K562 (cell line): ENCODE results near the gene SPATA16. TPM values are rescaled to one million over a fixed set of nuclear protein-coding genes. Genes with fewer than 3 reads are reported as not detected.
A peak's percentile ranks its signal among the peaks of the same experiment; 100 is the strongest.

Experiments
- BDP1 ChIP-seq: IDR thresholded peaks from 3 replicates; pipeline ENCODE4 v1.6.1; 2011; ENCODE audit not compliant: insufficient read length, insufficient read depth
- KLF16 ChIP-seq: IDR thresholded peaks from 2 replicates; pipeline ENCODE4 v1.6.1; 2016; ENCODE audit warnings: antibody characterized with exemption
- NFRKB ChIP-seq: fragments of 450-650 bp; IDR thresholded peaks from 2 replicates; pipeline ENCODE4 v1.6.1; 2016; ENCODE audit warnings: low read depth
- PBX2 ChIP-seq, 2 experiments: IDR thresholded peaks in 1 of 2; conservative IDR thresholded peaks in 1 of 2; 2 replicates each; pipeline ENCODE4 v1.6.1; 2016; ENCODE audit warnings: low read depth in 2 of 2, mild to moderate bottlenecking in 1 of 2, missing compliant biosample characterization in 1 of 2, missing genetic modification characterization in 1 of 2, moderate library complexity in 1 of 2
- SMARCE1 ChIP-seq: fragments of 450-650 bp; IDR thresholded peaks from 2 replicates; pipeline ENCODE4 v1.7.1; 2016; ENCODE audit warnings: mild to moderate bottlenecking
- VEZF1 ChIP-seq: fragments of 200-800 bp; sonication (Bioruptor generic); IDR thresholded peaks from 2 replicates; pipeline ENCODE4 v1.6.1; 2017; ENCODE audit warnings: missing genetic modification characterization, missing compliant biosample characterization
- ZBTB11 ChIP-seq, 3 experiments: fragments of 200-800 bp in 1 of 3; fragments of 250-450 bp in 1 of 3; fragments of 450-650 bp in 1 of 3; sonication (Bioruptor Pico) in 1 of 3; sonication (Bioruptor generic) in 1 of 3; formaldehyde crosslinking in 1 of 3; IDR thresholded peaks; 2 replicates each; pipeline versions ENCODE4 v1.6.1 to v1.8.0; 2016 to 2022; ENCODE audit warnings: mild to moderate bottlenecking in 2 of 3, missing genetic modification characterization in 2 of 3, missing compliant biosample characterization in 1 of 3, moderate library complexity in 1 of 3
- ZNF318 ChIP-seq, 2 experiments: fragments of 450-650 bp; IDR thresholded peaks; 2 replicates each; pipeline ENCODE4 v1.6.1; 2016; ENCODE audit warnings: mild to moderate bottlenecking in 2 of 2, borderline replicate concordance in 1 of 2, low read depth in 1 of 2, moderate library complexity in 1 of 2
- polyA plus RNA-seq, 8 experiments: library from polyadenylated mRNA; depleted of rRNA in 4 of 8; stranded (reverse) in 5 of 8; unstranded in 3 of 8; fragments of >200 nt; fragmentation: Nextera tagmentation in 2 of 8; fragmentation: Illumina TruSeq in 1 of 8; extraction: Ambion mirVana in 2 of 8; extraction: Trizol in 1 of 8; gene quantifications; 2 replicates each; pipeline versions ENCODE4 v1.2.1 to v1.2.3, GENCODE V29; 2011 to 2014; ENCODE audit warnings: inconsistent platforms in 1 of 8, missing spikeins in 1 of 8
- total RNA-seq, 7 experiments: library from RNA; depleted of rRNA in 6 of 7; stranded (reverse); fragments of >200 nt in 6 of 7; fragmentation: Illumina TruSeq in 2 of 7; extraction: Trizol in 2 of 7; gene quantifications; 2 replicates each; pipeline versions ENCODE4 v1.2.1 to v1.2.3, GENCODE V29; 2011 to 2021; ENCODE audit warnings: low replicate concordance in 1 of 7

SPATA16 gene
- total and polyA plus RNA-seq, 9 of the 15 experiments (the other 6 are each of a cell fraction or from before 2014, with no cell fraction given): not detected

DNA sequence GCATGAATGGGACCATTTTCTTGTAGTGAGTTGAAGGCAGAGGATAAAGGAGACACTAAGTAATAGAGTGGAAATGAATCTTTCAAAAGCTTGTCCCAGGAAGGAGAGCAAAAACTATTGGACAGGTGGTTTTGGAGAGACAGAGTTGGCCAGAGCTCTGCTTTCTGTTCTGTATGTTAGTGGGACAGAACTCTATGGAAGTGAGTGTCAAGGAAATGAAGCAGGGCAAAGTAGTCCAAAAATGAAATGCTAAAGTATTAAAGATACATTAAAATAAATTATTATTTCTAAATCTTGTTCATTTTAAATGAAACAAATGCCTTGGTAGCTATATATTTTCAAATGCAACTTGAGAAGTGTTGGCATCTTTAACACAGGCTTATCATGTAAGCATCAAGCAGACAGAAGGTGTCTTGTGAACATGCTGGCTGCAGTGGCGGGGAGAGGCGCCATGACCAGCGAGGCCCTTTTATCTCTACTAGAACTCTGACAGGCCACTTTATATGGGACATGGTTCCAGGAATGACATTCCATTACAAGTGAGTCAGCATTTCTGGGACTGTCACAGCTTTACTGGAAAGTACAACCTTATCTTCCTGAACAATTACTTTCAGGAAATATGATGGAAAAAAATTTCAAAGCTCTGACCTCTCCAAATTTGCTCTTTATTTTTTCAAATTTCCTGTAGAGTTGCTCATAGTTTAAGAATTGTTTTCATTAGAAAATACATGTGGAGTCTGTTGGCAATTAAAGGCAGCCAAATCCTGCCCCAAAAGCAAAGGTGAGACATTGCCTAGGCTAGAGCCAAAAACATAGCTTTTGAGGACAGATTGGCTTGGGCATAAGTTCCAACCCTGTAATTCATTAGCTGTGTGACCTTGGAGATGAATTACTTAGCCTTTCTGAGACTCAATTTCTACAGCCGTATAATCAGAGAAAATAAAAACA is 284.0 kb downstream of the SPATA16 start (continued):
- peak in 1 of 2 experiments; percentile 38; a peak in 1 of 4 replicates for TF ChIP-seq ZNF318 (IDR thresholded peaks at IDR 0.05; ENCODE audit: borderline replicate concordance in 1 of 2, low read depth in 1 of 2)
- peak; percentile 22; the same call in 1 of the 2 replicates for TF ChIP-seq VEZF1
- TF ChIP-seq SMARCE1: peak; percentile 80
- TF ChIP-seq KLF16: no peak
- TF ChIP-seq NFRKB: peak; percentile 62; the same call in 1 of the 2 replicates
- TF ChIP-seq ZBTB11 (CRISPR knock-in tag; IDR thresholded peaks at IDR 0.05): no peak
- TF ChIP-seq PBX2 (CRISPR knock-in tag; IDR thresholded peaks at IDR 0.05; ENCODE audit: low read depth): no peak
- peak; percentile 62 for TF ChIP-seq PBX2 (tag; conservative IDR thresholded peaks at IDR 0.05; ENCODE audit: low read depth)
- TF ChIP-seq BDP1: no peak
